Measurements from ENCODE around the gene ITGB1BP2.

Gene ITGB1BP2

GRCh38 chrX:71283403-71284143, 18.0 kb upstream of the ITGB1BP2 start, which contains the start of gene NONO:
NONO (plus strand) TSS chrX:71283635; CDS start chrX:71290638, 7,003 bp downstream.
- no peaks in the 10 kb centered on the region for H3F3A ChIP-seq (ENCODE audit: insufficient read depth, low read length)
- H3K4me1 ChIP-seq (ENCODE audit: low read length), result peaks cover 5% of the 10 kb centered on the region; the same call in 1 of the 2 replicates
- H3K79me2 ChIP-seq (ENCODE audit: low read length), result peaks cover 49% of the 10 kb centered on the region
- H3K27me3 ChIP-seq (replicated peaks; ENCODE audit: insufficient read depth, low read length), result no peaks in the 10 kb centered on the region
- H4K20me1 ChIP-seq (ENCODE audit: insufficient read depth, low read length), result peaks cover 20% of the 10 kb centered on the region; the same call in 1 of the 2 replicates
- peak within 1 kb of the TSS; percentile 81 for H3K27ac ChIP-seq (ENCODE audit: low read length)
- 0 out of 2 replicates have a peak, but pooled peaks cover 4% of the 10 kb centered on the region for H3K36me3 ChIP-seq (replicated peaks; ENCODE audit: insufficient read depth, low read length)
- peak within 1 kb of the TSS; percentile 71 for H2AFZ ChIP-seq (ENCODE audit: low read length)
- H3K9me3 ChIP-seq (replicated peaks; ENCODE audit: insufficient read depth, low read length), result no peaks in the 10 kb centered on the region
- no peaks in the 10 kb centered on the region for H3K9me2 ChIP-seq (replicated peaks; ENCODE audit: insufficient read depth, low read length)
- H3K4me2 ChIP-seq (ENCODE audit: low read depth, low read length), result peak within 1 kb of the TSS; percentile 63
- peak within 1 kb of the TSS; percentile 74 for H3K4me3 ChIP-seq (ENCODE audit: low read length)
- H3K9ac ChIP-seq (ENCODE audit: low read length), result peak within 1 kb of the TSS; percentile 95
- TF ChIP-seq CTCF (IDR thresholded peaks at IDR 0.05; ENCODE audit: low read length) (no peak; the same call in 1 of the 2 replicates), EZH2 (optimal IDR thresholded peaks at IDR 0.05; ENCODE audit: low read depth, low read length) (no peak), EZH2phosphoT487 (IDR thresholded peaks at IDR 0.05; ENCODE audit: low read length) (no peak)
- peak; percentile 99 for DNase-seq

GRCh38 chrX:71285929-71286328, 15.6 kb upstream of the ITGB1BP2 start:
- Histone ChIP-seq H2AFZ (ENCODE audit: low read length) (no peak overlapping the region), H3F3A (ENCODE audit: insufficient read depth, low read length) (no peaks in the 10 kb centered on the region), H3K27me3 (replicated peaks; ENCODE audit: insufficient read depth, low read length) (no peaks in the 10 kb centered on the region), H3K4me3 (ENCODE audit: low read length) (peak overlapping the region; percentile 74), H3K9me3 (replicated peaks; ENCODE audit: insufficient read depth, low read length) (no peaks in the 10 kb centered on the region), H4K20me1 (ENCODE audit: insufficient read depth, low read length) (peaks cover 20% of the 10 kb centered on the region; the same call in 1 of the 2 replicates), H3K9ac (ENCODE audit: low read length) (no peak overlapping the region), H3K4me1 (ENCODE audit: low read length) (peaks cover 5% of the 10 kb centered on the region; the same call in 1 of the 2 replicates), H3K36me3 (replicated peaks; ENCODE audit: insufficient read depth, low read length) (0 out of 2 replicates have a peak, but pooled peaks cover 4% of the 10 kb centered on the region), H3K4me2 (ENCODE audit: low read depth, low read length) (peak overlapping the region; percentile 63; the same call in 1 of the 2 replicates), H3K9me2 (replicated peaks; ENCODE audit: insufficient read depth, low read length) (no peaks in the 10 kb centered on the region), H3K79me2 (ENCODE audit: low read length) (peaks cover 69% of the 10 kb centered on the region), H3K27ac (ENCODE audit: low read length) (no peak overlapping the region)
- TF ChIP-seq EZH2 (optimal IDR thresholded peaks at IDR 0.05; ENCODE audit: low read depth, low read length), result no peak
- no peak for DNase-seq

GRCh38 chrX:71291381-71291780, 10.2 kb upstream of the ITGB1BP2 start:
- H3K9ac ChIP-seq (ENCODE audit: low read length), result no peak overlapping the region
- H3K4me1 ChIP-seq (ENCODE audit: low read length), result peaks cover 3% of the 10 kb centered on the region; the same call in 1 of the 2 replicates
- H3K4me2 ChIP-seq (ENCODE audit: low read depth, low read length), result no peak overlapping the region
- H3K4me3 ChIP-seq (ENCODE audit: low read length), result no peak overlapping the region
- TF ChIP-seq EZH2 (optimal IDR thresholded peaks at IDR 0.05; ENCODE audit: low read depth, low read length), result no peak
- no peak for TF ChIP-seq CTCF (IDR thresholded peaks at IDR 0.05; ENCODE audit: low read length)
- no peak for TF ChIP-seq EZH2phosphoT487 (IDR thresholded peaks at IDR 0.05; ENCODE audit: low read length)
- peaks cover 5% of the 10 kb centered on the region; the same call in 1 of the 2 replicates for H4K20me1 ChIP-seq (ENCODE audit: insufficient read depth, low read length)
- no peaks in the 10 kb centered on the region for H3F3A ChIP-seq (ENCODE audit: insufficient read depth, low read length)
- H3K9me2 ChIP-seq (replicated peaks; ENCODE audit: insufficient read depth, low read length), result no peaks in the 10 kb centered on the region
- no peak overlapping the region for H3K27ac ChIP-seq (ENCODE audit: low read length)
- no peaks in the 10 kb centered on the region; the same call in 1 of the 2 replicates for H3K36me3 ChIP-seq (replicated peaks; ENCODE audit: insufficient read depth, low read length)
- no peak for DNase-seq
- no peaks in the 10 kb centered on the region for H3K27me3 ChIP-seq (replicated peaks; ENCODE audit: insufficient read depth, low read length)
- H3K9me3 ChIP-seq (replicated peaks; ENCODE audit: insufficient read depth, low read length), result no peaks in the 10 kb centered on the region
- peaks cover 66% of the 10 kb centered on the region for H3K79me2 ChIP-seq (ENCODE audit: low read length)
- no peak overlapping the region for H2AFZ ChIP-seq (ENCODE audit: low read length)
